ENCODE data around the gene RPS6KA2.
"Not testable (repeated sequence)": the region's sequence is repeated elsewhere in the genome, so short reads cannot be mapped to it uniquely, and the experiment has no call there.

Gene RPS6KA2

DNA sequence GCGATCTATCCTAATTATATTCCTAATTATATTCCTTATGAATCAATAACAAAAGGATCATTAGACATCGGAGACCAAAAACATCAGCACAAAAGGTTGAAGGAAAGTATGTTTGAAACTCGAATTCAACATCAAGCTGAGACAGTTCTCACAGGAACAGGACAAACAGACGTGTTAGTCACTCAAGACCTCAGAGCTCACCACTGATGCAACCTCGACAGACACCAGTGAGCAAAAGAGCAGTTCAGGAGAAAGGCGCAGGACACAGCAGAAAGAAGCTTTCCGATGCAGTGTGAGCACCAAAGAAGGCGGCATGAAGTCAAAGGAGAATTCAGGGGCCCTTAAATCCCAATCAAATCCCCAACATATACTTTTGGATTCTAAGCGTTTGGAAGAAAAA is 34.2 kb downstream of the RPS6KA2 start:
- no peak overlapping the region for H3K4me3 Mint-ChIP-seq
- peaks cover 32 to 42% of the 10 kb centered on the region in 2 donors for H3K4me1 Mint-ChIP-seq
- H3K27me3 Mint-ChIP-seq: peaks cover 0 to 8% of the 10 kb centered on the region in 2 donors
- H3K27ac Mint-ChIP-seq: no peak overlapping the region
- peaks cover 0 to 7% of the 10 kb centered on the region in 2 donors for H3K9me3 Mint-ChIP-seq
- no peak for ATAC-seq (replicated peaks)
- no peak for DNase-seq
- peaks cover 10 to 13% of the 10 kb centered on the region in 2 donors for H3K36me3 Mint-ChIP-seq

- DNase-seq: no peak
- peaks cover 5 to 9% of the 10 kb centered on the region in 2 donors for H3K36me3 Mint-ChIP-seq
- no peak overlapping the region for H3K4me3 Mint-ChIP-seq
- no peak overlapping the region for H3K27ac Mint-ChIP-seq
- peaks cover 0 to 5% of the 10 kb centered on the region in 2 donors for H3K27me3 Mint-ChIP-seq
- no peak for ATAC-seq (replicated peaks)
- peaks cover 34 to 46% of the 10 kb centered on the region in 2 donors for H3K4me1 Mint-ChIP-seq
- H3K9me3 Mint-ChIP-seq: peaks cover 0 to 3% of the 10 kb centered on the region in 2 donors
Measured at GRCh38 chr6:166591961-166592520, 35.0 kb downstream of the RPS6KA2 start.

DNA sequence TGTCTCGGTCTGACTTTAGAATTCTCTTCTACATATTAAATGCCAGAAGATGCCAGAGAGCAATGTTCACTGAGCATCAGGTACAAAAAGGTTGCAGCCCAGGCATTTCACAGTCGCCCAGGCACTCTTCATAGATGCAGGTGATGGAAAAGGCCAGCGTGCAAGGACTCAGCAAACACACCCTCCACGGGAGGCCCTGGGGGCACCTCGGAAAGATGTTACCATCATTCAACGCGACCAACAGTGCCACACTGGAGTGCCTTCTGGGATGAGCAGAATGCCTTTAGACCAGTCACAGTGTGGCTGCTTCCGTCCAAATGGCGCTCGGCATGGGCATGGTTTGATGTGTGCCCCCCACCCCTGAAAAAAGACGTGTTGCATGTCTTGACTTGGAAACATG is 36.0 kb downstream of the RPS6KA2 start:
- peaks cover 33 to 51% of the 10 kb centered on the region in 2 donors for H3K4me1 Mint-ChIP-seq
- no peaks in the 10 kb centered on the region for H3K9me3 Mint-ChIP-seq
- no peak for DNase-seq
- H3K27ac Mint-ChIP-seq: no peak overlapping the region
- ATAC-seq (replicated peaks): no peak
- peaks cover 2 to 3% of the 10 kb centered on the region in 2 donors for H3K36me3 Mint-ChIP-seq
- H3K4me3 Mint-ChIP-seq: no peak overlapping the region
- H3K27me3 Mint-ChIP-seq: no peaks in the 10 kb centered on the region

DNA sequence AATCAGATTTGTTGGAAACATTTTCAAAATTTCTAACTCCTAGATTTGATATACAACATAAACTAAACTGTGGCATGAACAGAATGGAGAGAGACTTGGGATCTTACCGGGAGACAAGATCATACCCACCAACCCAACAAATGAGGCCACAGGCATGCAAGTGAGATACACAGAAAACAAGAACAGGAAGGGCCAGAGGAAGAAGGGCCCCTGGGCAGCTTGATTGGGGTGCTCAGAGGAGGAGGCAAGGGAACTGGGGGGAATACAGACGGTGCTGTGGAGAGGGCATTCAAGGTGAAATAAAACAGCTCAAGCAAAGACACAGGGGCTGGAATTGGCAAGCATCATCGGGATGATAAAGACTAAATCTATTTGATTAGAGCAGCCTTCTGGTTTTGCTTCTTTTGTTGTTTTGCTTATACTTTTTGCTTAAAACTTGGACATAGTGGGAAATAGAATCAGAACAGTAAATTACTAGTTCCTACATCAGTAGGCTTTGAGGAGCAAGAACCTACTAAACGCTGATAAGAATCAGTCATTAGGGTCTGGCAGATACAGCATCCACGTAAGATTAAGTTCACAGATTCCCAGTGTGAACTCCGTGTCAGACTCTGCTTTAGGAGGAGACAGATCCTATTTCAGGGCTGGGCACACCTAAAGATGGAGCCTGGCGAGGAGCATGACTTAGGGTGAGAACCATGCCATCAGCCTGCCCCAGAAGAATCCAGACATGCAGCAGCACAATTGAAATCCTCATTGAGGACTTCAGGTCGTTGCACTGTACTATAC is 37.1 kb downstream of the RPS6KA2 start:
- H3K27me3 Mint-ChIP-seq: no peaks in the 10 kb centered on the region
- H3K36me3 Mint-ChIP-seq: no peaks in the 10 kb centered on the region
- peak overlapping the region; percentile 66 to 78 for H3K4me3 Mint-ChIP-seq
- no peak for DNase-seq
- ATAC-seq (replicated peaks): no peak
- H3K9me3 Mint-ChIP-seq: no peaks in the 10 kb centered on the region
- peaks cover 33 to 51% of the 10 kb centered on the region in 2 donors for H3K4me1 Mint-ChIP-seq
- peak overlapping the region; percentile 21 for H3K27ac Mint-ChIP-seq

DNA sequence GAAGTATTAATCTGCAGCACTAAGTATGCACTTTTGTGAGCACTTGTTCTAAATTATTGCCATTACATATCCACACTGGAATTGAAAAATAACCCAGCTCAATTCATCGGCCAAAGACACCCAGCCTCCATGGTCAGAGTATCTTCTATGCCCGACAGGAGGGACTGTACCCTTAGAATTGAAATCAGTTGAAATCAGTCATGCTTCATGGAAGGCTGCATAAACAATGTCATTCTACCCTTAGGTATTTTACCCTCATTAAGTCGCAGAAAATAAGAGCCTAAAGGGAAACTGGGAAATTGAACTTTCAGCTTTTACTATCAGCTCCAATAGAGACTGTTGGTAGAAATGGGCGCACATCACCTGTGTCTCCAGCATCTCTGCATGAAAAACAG is 37.7 kb downstream of the RPS6KA2 start:
- no peaks in the 10 kb centered on the region for H3K9me3 Mint-ChIP-seq
- peak overlapping the region; percentile 95 for H3K27ac Mint-ChIP-seq
- H3K36me3 Mint-ChIP-seq: no peaks in the 10 kb centered on the region
- H3K4me3 Mint-ChIP-seq: peak overlapping the region; percentile 66 to 78
- peaks cover 33 to 52% of the 10 kb centered on the region in 2 donors for H3K4me1 Mint-ChIP-seq
- ATAC-seq (replicated peaks) (peak; percentile 70), DNase-seq (no peak)
- no peaks in the 10 kb centered on the region for H3K27me3 Mint-ChIP-seq

DNA sequence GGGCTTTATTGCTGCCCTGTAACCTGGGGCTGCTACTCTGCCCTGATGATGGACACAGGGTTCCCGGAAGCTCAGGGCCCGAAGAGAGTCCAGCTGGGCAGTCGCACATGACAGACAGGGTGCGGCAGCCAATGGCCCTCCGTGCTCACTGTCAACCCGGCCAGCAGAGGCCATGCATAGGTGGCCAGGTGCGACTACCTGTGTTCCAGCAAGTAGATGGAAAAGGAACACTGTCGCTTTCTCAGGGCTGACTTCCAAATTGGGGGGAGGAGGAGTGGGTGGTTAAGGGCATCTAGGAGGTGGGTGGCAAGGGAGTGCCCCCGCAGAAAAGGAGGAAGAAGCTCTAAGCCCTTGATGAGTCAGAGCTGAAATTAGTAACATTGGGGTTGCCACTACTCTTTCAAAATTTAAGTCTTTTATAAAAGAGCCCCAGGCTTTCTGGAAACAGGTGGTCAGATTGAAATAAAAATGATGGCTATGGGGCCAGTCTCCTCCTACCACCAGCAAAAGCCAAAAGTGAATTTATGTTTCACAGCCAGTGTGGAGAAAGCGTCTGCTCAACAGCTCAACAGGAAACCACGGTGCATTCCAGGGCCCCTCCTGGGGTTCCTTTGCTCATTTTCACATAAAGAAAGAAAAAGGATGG is 38.2 kb downstream of the RPS6KA2 start:
- H3K4me3 Mint-ChIP-seq: peak overlapping the region; percentile 66 to 78
- DNase-seq (peak; percentile 41), ATAC-seq (replicated peaks) (peak; percentile 64)
- H3K36me3 Mint-ChIP-seq: no peaks in the 10 kb centered on the region
- H3K4me1 Mint-ChIP-seq: peaks cover 36 to 57% of the 10 kb centered on the region in 2 donors
- H3K27ac Mint-ChIP-seq: peak overlapping the region; percentile 95
- no peaks in the 10 kb centered on the region for H3K27me3 Mint-ChIP-seq
- H3K9me3 Mint-ChIP-seq: no peaks in the 10 kb centered on the region

DNA sequence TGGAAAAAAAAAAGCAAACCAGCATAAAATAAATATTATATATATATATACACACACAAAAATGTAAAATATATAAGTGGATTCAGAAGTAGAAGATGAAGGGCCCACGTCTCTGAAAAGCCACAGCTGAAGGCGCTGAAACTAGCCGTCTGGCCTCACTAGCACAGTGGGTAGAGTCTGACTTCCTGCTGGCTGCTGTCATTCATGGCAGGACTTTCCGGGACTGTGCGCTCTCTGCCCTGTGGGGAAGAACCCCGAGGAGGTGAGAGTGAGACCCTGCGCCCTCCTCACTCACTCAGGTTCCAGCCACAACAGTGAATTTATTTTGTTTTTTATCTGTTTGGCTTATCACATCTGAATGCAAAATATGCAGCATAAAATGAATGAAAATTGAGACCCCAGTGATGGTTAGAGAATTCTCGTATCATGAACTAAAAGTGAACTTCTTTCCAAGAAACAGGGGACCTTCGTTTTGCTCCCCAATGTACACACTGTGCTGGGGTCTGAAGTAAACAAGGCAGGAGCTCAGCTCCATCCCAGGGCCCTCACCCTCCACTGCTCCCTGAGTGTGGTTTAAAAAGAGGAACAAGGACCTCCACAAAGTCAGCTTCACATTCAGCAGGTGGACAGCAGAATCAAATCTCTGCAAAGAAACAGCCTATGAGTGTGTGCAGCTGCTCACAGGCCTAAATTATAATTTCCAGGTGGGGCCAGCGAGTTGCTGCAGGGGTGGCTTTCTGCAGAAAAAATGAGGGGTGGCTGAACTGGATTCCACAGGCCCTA is 39.2 kb downstream of the RPS6KA2 start:
- Mint-ChIP-seq H3K27ac (peak overlapping the region; percentile 95), H3K4me3 (peak overlapping the region; percentile 66 to 78)

GRCh38 chr6:166586424-166587156 is 40.5 kb downstream of the RPS6KA2 start, which contains the start of gene RAMACL:
RAMACL (minus strand) TSS chr6:166586678; CDS start chr6:166586477, 201 bp downstream.
- Mint-ChIP-seq H3K36me3 (no peaks in the 10 kb centered on the region), H3K4me3 (peak within 1 kb of the TSS in 1 of 2 donors; percentile 37), H3K4me1 (peaks cover 36 to 49% of the 10 kb centered on the region in 2 donors), H3K27me3 (no peaks in the 10 kb centered on the region), H3K9me3 (no peaks in the 10 kb centered on the region), H3K27ac (no peak within 1 kb of the TSS)
- DNase-seq (peak; percentile 38), ATAC-seq (replicated peaks) (peak; percentile 53 to 54)

More for the DNA sequence above, 39.2 kb downstream of the RPS6KA2 start:
- Mint-ChIP-seq H3K27me3 (no peaks in the 10 kb centered on the region), H3K36me3 (no peaks in the 10 kb centered on the region), H3K9me3 (no peaks in the 10 kb centered on the region), H3K4me1 (peaks cover 36 to 55% of the 10 kb centered on the region in 2 donors)
- ATAC-seq (replicated peaks) (peak; percentile 82 to 84), DNase-seq (peak; percentile 59)

GRCh38 chr6:166584853-166585429 is 42.1 kb downstream of the RPS6KA2 start:
- no peak overlapping the region for H3K27ac Mint-ChIP-seq
- no peak overlapping the region for H3K4me3 Mint-ChIP-seq
- DNase-seq: no peak
- H3K36me3 Mint-ChIP-seq: no peaks in the 10 kb centered on the region
- no peak for ATAC-seq (replicated peaks)
- H3K9me3 Mint-ChIP-seq: no peaks in the 10 kb centered on the region
- H3K4me1 Mint-ChIP-seq: peaks cover 32 to 45% of the 10 kb centered on the region in 2 donors
- no peaks in the 10 kb centered on the region for H3K27me3 Mint-ChIP-seq

DNA sequence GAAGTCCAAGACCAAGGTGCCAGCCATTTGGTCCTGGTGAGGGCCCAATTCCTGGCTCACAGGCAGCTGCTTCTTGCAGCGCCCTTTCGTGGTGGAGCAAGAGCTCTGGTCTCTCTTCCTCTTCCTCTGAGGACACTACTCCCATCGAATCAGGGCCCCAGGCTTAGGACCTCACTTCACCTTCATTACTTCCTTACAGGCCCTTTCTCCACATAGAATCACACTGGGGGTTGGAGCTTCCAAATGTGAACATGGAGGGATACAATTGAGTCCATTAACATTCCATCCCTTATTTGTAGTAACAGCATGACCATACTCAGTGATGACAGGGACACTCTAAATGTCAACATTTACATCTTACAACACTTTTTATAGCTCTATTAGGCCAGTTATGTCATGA is 42.9 kb downstream of the RPS6KA2 start:
- no peaks in the 10 kb centered on the region for H3K27me3 Mint-ChIP-seq
- no peaks in the 10 kb centered on the region for H3K9me3 Mint-ChIP-seq
- no peak overlapping the region for H3K27ac Mint-ChIP-seq
- H3K36me3 Mint-ChIP-seq: no peaks in the 10 kb centered on the region
- DNase-seq (no peak), ATAC-seq (replicated peaks) (no peak)
- no peak overlapping the region for H3K4me3 Mint-ChIP-seq
- peaks cover 25 to 37% of the 10 kb centered on the region in 2 donors for H3K4me1 Mint-ChIP-seq

DNA sequence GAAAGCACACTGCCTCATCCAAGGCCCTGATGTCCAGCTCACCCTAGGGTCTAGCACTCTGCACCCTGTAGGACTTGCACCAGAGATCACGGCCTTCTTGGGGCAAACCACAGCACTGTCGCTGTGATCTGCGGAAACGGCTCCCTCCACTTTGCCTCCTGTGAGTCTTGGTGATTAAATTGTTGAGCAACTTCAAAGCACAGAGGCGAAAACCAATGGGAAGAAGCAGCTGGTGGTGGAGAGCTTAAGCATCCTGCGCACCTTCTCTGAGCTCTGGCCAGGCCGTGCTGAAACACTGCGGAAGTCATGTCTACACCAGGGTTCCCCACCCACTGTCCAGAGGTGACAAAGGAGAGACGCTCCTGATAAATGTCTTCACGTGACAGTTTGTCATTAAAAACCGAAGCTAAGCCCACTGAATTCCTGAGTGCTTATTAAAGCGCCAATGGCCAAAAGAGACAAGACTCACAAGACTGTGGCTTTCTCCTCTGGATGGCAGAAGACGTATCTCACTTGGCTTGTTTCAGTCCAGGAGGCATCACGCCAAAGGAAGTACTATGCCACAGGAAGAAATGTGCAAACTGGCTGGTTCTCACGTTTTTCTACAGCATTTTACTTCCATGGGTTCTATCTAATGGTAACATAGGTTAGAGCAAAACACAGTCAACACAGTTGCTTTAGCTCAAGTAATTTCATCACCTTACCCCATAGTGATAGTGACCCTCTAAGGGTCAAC is 43.7 kb downstream of the RPS6KA2 start:
- H3K27ac Mint-ChIP-seq: no peak overlapping the region
- no peak for DNase-seq
- no peaks in the 10 kb centered on the region for H3K27me3 Mint-ChIP-seq
- H3K4me3 Mint-ChIP-seq: no peak overlapping the region
- H3K36me3 Mint-ChIP-seq: peaks cover 0 to 3% of the 10 kb centered on the region in 2 donors
- ATAC-seq (replicated peaks): no peak
- no peaks in the 10 kb centered on the region for H3K9me3 Mint-ChIP-seq
- H3K4me1 Mint-ChIP-seq: peaks cover 17 to 29% of the 10 kb centered on the region in 2 donors

DNA sequence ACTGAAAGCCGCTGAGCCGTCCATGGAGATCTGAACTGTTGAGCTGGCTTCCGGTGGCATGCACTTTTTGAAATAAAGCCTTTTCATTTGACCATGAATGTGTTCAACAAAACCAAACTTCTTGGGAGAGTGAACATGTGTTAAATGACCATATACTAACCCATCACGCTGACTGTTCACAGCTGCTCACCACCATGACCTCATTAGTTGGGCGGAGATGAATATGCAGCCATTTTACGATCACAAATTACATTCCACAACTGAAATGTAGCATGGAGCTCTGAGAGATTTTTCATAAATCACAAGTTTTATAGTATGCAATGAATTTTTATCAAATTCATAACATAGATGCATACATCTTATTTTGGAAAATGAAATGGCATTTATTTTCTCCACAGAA is 44.8 kb downstream of the RPS6KA2 start:
- H3K4me1 Mint-ChIP-seq: peaks cover 8 to 19% of the 10 kb centered on the region in 2 donors
- no peak overlapping the region for H3K27ac Mint-ChIP-seq
- H3K9me3 Mint-ChIP-seq: no peaks in the 10 kb centered on the region
- no peak for ATAC-seq (replicated peaks)
- DNase-seq: no peak
- H3K4me3 Mint-ChIP-seq: no peak overlapping the region
- H3K36me3 Mint-ChIP-seq: peaks cover 7 to 12% of the 10 kb centered on the region in 2 donors
- H3K27me3 Mint-ChIP-seq: no peaks in the 10 kb centered on the region

DNA sequence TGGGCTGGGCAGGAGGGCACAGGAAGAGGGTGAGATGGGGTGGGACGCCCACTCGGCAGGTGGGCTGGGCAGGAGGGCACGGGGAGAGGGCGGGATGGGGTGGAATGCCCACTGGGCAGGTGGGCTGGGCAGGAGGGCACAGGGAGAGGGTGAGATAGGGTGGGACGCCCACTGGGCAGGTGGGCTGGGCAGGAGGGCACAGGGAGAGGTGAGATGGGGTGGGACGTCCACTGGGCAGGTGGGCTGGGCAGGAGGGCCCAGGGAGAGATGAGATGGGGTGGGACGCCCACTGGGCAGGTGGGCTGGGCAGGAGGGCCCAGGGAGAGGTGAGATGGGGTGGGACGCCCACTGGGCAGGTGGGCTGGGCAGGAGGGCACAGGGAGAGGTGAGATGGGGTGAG is 45.2 kb downstream of the RPS6KA2 start:
- peaks cover 8 to 17% of the 10 kb centered on the region in 2 donors for H3K36me3 Mint-ChIP-seq
- H3K4me3 Mint-ChIP-seq; H3K27me3 Mint-ChIP-seq; H3K9me3 Mint-ChIP-seq; DNase-seq; H3K27ac Mint-ChIP-seq; ATAC-seq (replicated peaks): not testable (repeated sequence)
- H3K4me1 Mint-ChIP-seq: peaks cover 4 to 14% of the 10 kb centered on the region in 2 donors
